D721Med (cell line): ENCODE data around the gene CLRN3.

Experiments used
- DNase-seq: peaks from one replicate; pipeline ENCODE4 v3.0.0; 2011; ENCODE audit warnings: low spot score; ENCODE audit not compliant: insufficient read length
- FAIRE-seq: peaks from 2 replicates; lab custom pipeline; 2011; peaks lifted over from hg19 to GRCh38; lab: Jason Lieb, UNC
- CTCF ChIP-seq: IDR thresholded peaks from 2 replicates; pipeline ENCODE4 v1.5.1; 2012; ENCODE audit warnings: mild to moderate bottlenecking, control low read depth; ENCODE audit not compliant: insufficient read depth; ENCODE audit errors: missing control alignments

Gene CLRN3

GRCh38 chr10:127869329-127869728 lies 23.4 kb downstream of the CLRN3 start:
- no peak for FAIRE-seq
- no peak for TF ChIP-seq CTCF
- no peak for DNase-seq

GRCh38 chr10:127867805-127868204 lies 24.9 kb downstream of the CLRN3 start:
- DNase-seq (no peak), FAIRE-seq (no peak)
- TF ChIP-seq CTCF = no peak

- no peak for DNase-seq
- no peak for TF ChIP-seq CTCF
- FAIRE-seq = no peak
Observed at GRCh38 chr10:127866276-127867013, 26.3 kb downstream of the CLRN3 start.

GRCh38 chr10:127863231-127863825 lies 29.4 kb downstream of the CLRN3 start:
- no peak for FAIRE-seq
- no peak for DNase-seq
- TF ChIP-seq CTCF = no peak

GRCh38 chr10:127860592-127860991 lies 32.1 kb downstream of the CLRN3 start:
- DNase-seq (no peak), FAIRE-seq (no peak)
- no peak for TF ChIP-seq CTCF

- FAIRE-seq (no peak), DNase-seq (no peak)
- TF ChIP-seq CTCF = no peak
Observed at GRCh38 chr10:127855976-127856375, 36.8 kb downstream of the CLRN3 start.

- DNase-seq (no peak), FAIRE-seq (no peak)
- TF ChIP-seq CTCF = no peak
Observed at GRCh38 chr10:127855591-127855881, 37.2 kb downstream of the CLRN3 start.
